ENCODE measurements around the gene TRIM15.

DNA sequence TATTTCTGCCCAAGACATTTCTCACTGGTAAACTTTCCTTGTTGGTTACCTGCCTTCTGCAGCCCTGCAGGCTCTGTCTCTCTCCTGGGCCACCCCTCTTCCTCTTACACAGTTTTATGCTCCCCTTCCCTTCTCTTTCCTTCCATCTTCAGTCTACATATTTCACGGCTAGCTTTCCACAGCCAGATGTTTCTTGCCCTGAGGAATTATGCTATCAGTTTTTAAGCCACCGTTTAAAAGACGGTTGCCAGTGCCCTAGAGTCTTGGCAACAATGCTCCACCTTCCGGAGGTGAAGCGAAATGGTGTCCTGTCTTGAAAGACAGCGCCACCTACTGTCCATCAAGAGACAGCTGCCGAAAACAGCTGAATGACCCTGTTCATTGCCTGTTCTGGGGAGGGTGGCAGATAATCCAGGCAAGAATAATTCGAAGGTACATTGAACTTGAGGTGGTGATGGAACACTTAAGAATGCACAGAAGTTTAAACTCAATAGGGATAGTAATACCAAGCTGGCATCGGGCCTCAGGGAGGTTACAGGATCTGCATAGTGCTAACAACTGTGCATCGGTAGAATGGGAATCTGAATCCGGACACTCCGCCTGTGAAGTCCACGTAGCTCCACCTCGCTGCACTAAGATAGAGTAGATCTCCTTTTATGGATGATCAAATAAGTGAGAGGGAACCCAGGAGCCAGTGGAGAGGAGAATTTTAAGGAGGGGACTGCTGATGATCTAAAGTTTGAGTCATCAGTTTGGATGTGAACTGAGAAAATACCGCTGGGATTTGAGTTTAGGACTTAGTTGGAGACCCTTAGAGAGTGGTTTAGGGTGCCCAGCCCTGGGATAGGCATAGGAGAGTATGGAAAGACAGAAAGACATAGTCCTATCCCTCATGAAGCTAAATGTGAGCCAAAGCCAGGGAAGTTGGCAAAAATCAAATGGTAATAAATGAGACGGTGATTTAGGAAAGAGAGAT is 32.2 kb upstream of the TRIM15 start:
- no peak for TF ChIP-seq POLR2AphosphoS5 (IDR thresholded peaks at IDR 0.05; ENCODE audit: low read depth, low read length)
- TF ChIP-seq POLR2A (IDR thresholded peaks at IDR 0.05; ENCODE audit: low read depth, low read length), result no peak
- no peak for TF ChIP-seq TAF1 (IDR thresholded peaks at IDR 0.05; ENCODE audit: low read depth, low read length)
- TF ChIP-seq POU2F2 (IDR thresholded peaks at IDR 0.05; ENCODE audit: low read depth, low read length), result no peak
- TF ChIP-seq SPI1 (IDR thresholded peaks at IDR 0.05; ENCODE audit: low read depth, low read length), result no peak
- no peak for TF ChIP-seq PAX5 (IDR thresholded peaks at IDR 0.05; ENCODE audit: insufficient read depth, low read length, severe bottlenecking)

Measured in GM12891 (cell line).